G401 (cell line): Measurements from ENCODE around the gene EBP. TPM values are rescaled to one million over a fixed set of nuclear protein-coding genes. Genes with fewer than 3 reads are reported as not detected.
"Not testable (repeated sequence)": the region's sequence is repeated elsewhere in the genome, so short reads cannot be mapped to it uniquely, and the experiment has no call there.

Source experiments
- DNase-seq: peaks from one replicate; pipeline ENCODE4 v3.0.0-alpha.2; 2015; ENCODE audit warnings: low spot score
- in situ Hi-C: cut with HindIII; loops from 2 replicates; pipeline ENCODE4 v1.10.0; 2016; ENCODE audit warnings: low sequenced_read_pairs, mixed read lengths
- total RNA-seq: library from RNA; depleted of rRNA; stranded (reverse); fragments of >200 nt; shearing (Covaris generic); gene quantifications from 2 replicates; pipeline ENCODE4 v1.2.3, GENCODE V29; 2014

Gene EBP
- total RNA-seq, 1 experiment from 2014 or later: 87.4 TPM

- DNase-seq: no peak
- in situ Hi-C loops: no loop called here
These were observed 4.6 kb upstream of the EBP start for GRCh38 chrX:48516987-48517386.

GRCh38 chrX:48519481-48519880 lies 2.1 kb upstream of the EBP start:
- in situ Hi-C loops, DNase-seq: not testable (repeated sequence)

GRCh38 chrX:48520455-48520854 lies 1.2 kb upstream of the EBP start:
- no peak for DNase-seq
- in situ Hi-C loops: no loop called here

- peak; percentile 28 for DNase-seq
- in situ Hi-C loops: no loop called here
These were observed 644 bp upstream of the EBP start for GRCh38 chrX:48520976-48521352.

GRCh38 chrX:48522291-48522690 lies 683 bp downstream of the EBP start:
- in situ Hi-C loops: no loop called here
- no peak for DNase-seq

- in situ Hi-C loops: no loop called here
- DNase-seq: no peak
These were observed 2.1 kb downstream of the EBP start for GRCh38 chrX:48523682-48524081.

DNA sequence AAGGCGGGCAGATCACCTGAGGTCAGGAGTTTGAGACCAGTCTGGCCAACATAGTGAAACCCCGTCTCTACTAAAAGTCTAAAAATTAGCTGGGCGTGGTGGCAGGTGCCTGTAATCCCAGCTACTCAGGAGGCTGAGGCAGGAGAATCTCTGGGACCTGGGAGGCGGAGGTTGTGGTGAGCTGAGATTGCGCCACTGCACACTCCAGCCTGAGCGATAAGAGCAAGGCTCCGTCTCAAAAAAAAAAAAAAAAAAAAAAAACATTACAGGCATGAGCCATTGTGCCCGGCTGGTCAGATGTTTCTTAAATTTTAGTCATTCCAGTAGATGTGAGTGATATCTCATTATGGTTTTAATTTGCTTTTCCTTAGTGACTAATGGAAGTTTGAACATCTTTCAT lies 4.2 kb downstream of the EBP start:
- in situ Hi-C loops, DNase-seq: not testable (repeated sequence)

DNA sequence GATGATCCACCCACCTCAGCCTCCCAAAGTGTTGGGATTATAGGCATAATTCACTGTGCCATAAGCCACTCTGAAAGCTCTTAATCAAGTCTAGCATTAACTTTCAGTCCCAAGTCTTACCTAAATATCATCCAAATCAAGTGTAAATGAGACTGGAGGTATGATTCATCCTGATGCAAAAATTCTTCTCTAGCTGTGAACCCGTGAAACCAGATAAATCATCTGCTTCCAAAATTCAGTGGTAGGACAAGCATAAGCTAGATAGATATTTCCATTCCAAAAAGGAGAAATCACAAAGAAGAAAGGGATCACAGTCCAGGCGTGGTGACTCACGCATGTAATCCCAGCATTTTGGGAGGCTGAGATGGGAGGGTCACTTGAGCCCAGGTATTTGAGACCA lies 9.1 kb downstream of the EBP start:
- in situ Hi-C loops: no loop called here
- no peak for DNase-seq

DNA sequence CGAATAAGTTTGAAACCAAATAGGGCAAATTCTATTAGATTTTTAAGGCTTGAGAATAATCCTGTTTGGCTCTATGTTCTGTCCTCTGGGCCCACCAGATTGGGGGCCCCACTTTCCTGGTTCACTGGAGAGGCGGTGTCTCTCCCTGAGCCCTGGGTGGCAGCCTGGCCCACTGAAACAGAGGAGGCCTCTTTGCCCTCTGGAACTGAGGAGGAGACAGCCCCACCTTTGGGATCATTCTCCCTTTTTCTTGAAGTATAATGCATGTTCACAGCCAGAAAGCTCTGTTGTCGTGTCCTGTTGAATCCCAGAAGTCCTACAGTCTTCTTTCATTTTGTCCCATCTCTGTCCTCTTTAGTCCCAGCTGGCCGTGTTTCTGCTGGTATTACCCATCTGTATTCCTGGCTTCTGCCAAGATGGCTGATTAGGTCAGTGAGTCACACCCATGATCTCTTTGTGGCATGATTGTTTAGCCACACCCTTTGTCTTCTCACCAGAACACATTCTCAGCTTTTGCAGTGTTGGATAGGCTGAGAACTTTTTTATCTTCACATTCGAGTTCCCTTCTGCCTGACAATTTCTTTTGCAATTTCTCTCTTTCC lies 9.9 kb downstream of the EBP start:
- DNase-seq: no peak

GRCh38 chrX:48532161-48532560 lies 10.6 kb downstream of the EBP start:
- in situ Hi-C loops: no loop called here
- DNase-seq: no peak

More for the DNA sequence above, 9.9 kb downstream of the EBP start:
- in situ Hi-C loops: no loop called here

- DNase-seq: no peak
- in situ Hi-C loops: no loop called here
These were observed 11.6 kb downstream of the EBP start for GRCh38 chrX:48533165-48533564.

DNA sequence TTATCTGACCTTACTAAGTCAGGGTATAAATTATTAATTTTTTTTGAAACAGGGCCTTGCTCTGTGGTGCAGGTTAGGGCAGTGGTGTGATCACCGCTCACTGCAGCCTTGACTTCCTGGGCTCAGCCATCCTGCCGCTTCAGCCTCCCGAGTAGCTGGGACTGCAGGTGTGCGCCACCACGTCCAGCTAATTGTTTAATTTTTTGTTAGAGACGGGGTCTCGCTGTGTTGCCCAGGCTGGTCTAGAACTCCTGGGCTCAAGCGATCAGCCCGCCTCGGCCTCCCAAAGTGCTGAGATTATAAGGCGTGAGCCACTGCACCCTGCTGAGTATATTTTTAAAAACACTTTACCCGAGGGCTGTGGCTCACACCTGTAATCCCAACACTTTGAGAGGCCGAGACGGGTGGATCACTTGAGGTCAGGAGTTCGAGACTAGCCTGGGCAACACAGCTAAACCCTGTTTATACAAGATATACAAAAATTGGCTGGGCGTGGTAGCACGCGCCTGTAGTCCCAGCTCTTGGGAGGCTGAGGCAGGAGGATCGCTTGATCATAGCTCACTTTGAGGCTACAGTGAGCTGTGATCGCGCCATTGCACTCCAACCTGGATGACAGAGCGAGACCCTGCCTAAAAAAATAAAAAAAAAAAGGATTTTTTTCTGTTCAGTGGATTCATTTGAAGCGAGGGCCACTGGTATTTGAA lies 17.2 kb downstream of the EBP start:
- in situ Hi-C loops: no loop called here
- DNase-seq: no peak

DNA sequence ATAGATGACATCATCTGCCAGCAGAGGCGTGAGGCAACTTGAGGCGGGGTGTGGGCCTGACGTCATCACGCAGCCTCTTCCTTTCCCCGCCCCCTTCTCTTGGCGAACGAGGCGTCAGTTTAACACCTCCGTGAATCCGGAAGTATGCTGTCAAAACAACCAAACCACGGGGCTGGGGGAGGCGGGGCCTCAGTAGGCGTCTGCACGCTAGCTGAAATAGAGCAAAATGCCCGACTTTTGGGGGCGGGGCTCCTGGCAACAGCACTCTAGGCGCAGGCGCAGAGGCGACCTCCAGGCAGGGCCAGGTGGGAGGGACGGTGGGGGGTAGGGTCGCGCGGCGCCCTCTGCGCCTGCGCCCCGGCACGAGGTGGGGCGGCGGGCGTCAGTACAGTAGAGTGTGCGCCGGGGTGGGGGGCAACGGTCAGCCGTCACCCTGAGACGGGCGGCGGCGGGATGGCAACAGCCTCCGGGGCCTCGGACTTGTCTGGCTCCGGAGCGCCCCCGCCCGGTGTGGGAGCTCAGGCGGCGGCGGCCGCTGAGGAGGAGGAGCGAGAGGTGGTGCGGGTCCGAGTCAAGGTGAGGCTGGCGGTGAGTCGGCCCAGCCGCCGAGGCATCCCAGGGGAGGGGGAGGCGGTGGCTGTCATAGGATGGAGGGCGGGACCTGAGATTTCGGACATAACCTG lies 17.9 kb downstream of the EBP start, which contains the start of gene TBC1D25:
TBC1D25 (plus strand) TSS at position 370 of the 683 bp plus-strand sequence; CDS start at position 454, 84 bp downstream.
- peak; percentile 97 for DNase-seq
- in situ Hi-C loops: no loop called here

DNA sequence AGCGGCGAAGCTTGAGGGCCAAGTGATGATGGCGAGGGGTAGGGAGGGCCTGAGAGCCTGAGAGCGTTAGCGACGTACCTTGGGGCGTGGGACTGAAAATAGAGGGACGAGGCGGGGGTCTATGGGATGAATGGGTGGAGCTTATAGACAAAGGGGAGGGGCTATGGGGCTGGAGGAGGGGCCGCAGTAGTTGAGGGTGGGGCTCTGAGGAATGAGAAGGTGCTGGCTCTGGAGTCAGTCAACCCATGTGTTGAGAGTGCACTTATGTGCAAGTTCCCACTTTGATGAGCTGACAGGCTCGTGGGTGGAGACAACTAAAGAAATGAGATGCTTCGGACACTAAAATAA lies 18.4 kb downstream of the EBP start:
- in situ Hi-C loops: no loop called here

GRCh38 chrX:48540480-48540879 lies 18.9 kb downstream of the EBP start:
- in situ Hi-C loops: no loop called here
- no peak for DNase-seq

More for the DNA sequence above, 18.4 kb downstream of the EBP start:
- DNase-seq: peak; percentile 62

- no peak for DNase-seq
- in situ Hi-C loops: no loop called here
These were observed 19.7 kb downstream of the EBP start for GRCh38 chrX:48541140-48541814.

DNA sequence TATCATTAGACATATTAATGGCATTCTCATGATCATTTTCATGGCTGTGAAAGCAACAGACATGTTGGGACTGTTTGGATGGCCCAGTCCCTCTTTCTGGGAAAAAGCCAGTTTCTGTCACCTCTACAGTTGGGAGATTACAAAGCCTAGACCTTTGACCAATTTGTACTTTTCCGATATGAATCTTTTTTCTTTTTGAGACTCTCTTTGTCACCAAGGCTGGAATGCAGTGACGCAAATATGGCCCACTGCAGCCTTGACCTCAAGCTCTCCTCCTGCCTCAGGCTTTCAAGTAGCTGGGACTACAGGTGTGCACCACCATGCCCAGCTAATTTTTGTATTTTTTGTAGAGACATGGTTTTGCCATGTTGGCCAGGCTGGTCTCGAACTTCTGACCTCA lies 27.3 kb downstream of the EBP start:
- in situ Hi-C loops: no loop called here

GRCh38 chrX:48555731-48556325 lies 34.2 kb downstream of the EBP start:
- in situ Hi-C loops: not testable (repeated sequence)

More for the DNA sequence above, 27.3 kb downstream of the EBP start:
- no peak for DNase-seq

GRCh38 chrX:48558271-48558670 lies 36.7 kb downstream of the EBP start:
- in situ Hi-C loops: no loop called here
- no peak for DNase-seq

More at GRCh38 chrX:48555731-48556325, 34.2 kb downstream of the EBP start:
- not testable (repeated sequence) for DNase-seq
